ENCODE results near the gene JPH2. TPM values are rescaled to one million over a fixed set of nuclear protein-coding genes. Genes with fewer than 3 reads are reported as not detected.

The JPH2 gene
- total RNA-seq, 1 donor, result not detected

GRCh38 chr20:44166477-44166876, 20.5 kb downstream of the JPH2 start:
- no peaks in the 10 kb centered on the region for H3K4me1 ChIP-seq (ENCODE audit: insufficient read depth, low read length)
- H3K9me3 ChIP-seq (ENCODE audit: low read depth, low read length), result no peaks in the 10 kb centered on the region
- no peak overlapping the region for H3K4me3 ChIP-seq (ENCODE audit: low read length)
- H3K27me3 ChIP-seq (ENCODE audit: insufficient read depth, low read length), result peaks cover 3% of the 10 kb centered on the region

- H3K4me3 ChIP-seq (ENCODE audit: low read length), result no peak overlapping the region
- peaks cover 3% of the 10 kb centered on the region for H3K27me3 ChIP-seq (ENCODE audit: insufficient read depth, low read length)
- no peaks in the 10 kb centered on the region for H3K9me3 ChIP-seq (ENCODE audit: low read depth, low read length)
- no peaks in the 10 kb centered on the region for H3K4me1 ChIP-seq (ENCODE audit: insufficient read depth, low read length)
Observed at GRCh38 chr20:44166008-44166407, 21.0 kb downstream of the JPH2 start.

GRCh38 chr20:44160133-44160532, 26.9 kb downstream of the JPH2 start:
- H3K9me3 ChIP-seq (ENCODE audit: low read depth, low read length), result no peaks in the 10 kb centered on the region
- no peaks in the 10 kb centered on the region for H3K4me1 ChIP-seq (ENCODE audit: insufficient read depth, low read length)
- H3K4me3 ChIP-seq (ENCODE audit: low read length), result no peak overlapping the region
- no peaks in the 10 kb centered on the region for H3K27me3 ChIP-seq (ENCODE audit: insufficient read depth, low read length)

DNA sequence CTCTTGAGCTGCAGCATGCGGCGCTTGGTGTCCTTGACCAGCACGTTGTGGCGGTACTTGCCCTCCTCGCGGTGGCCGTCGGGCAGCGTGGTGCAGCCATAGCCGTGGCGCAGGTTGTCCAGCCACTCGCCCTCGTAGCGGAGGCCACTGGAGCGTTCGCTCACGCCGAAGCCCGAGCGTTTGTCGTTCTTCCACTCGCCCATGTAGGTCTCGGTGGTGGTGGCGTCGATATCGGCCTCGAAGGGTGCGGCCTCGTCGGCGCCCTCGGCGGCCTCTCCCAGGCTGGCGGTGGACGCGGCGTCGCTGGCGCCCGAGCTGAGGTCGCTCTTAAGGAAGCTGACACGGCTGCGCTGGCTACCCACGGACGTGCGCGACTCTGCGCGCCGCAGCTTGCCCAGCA, 27.3 kb downstream of the JPH2 start:
- Histone ChIP-seq H3K27me3 (ENCODE audit: insufficient read depth, low read length) (no peaks in the 10 kb centered on the region), H3K4me1 (ENCODE audit: insufficient read depth, low read length) (no peaks in the 10 kb centered on the region), H3K9me3 (ENCODE audit: low read depth, low read length) (no peaks in the 10 kb centered on the region), H3K4me3 (ENCODE audit: low read length) (no peak overlapping the region)

- Histone ChIP-seq H3K9me3 (ENCODE audit: low read depth, low read length) (no peaks in the 10 kb centered on the region), H3K4me1 (ENCODE audit: insufficient read depth, low read length) (no peaks in the 10 kb centered on the region), H3K4me3 (ENCODE audit: low read length) (no peak overlapping the region), H3K27me3 (ENCODE audit: insufficient read depth, low read length) (no peaks in the 10 kb centered on the region)
Observed at GRCh38 chr20:44159125-44159524, 27.9 kb downstream of the JPH2 start.

- Histone ChIP-seq H3K27me3 (ENCODE audit: insufficient read depth, low read length) (no peaks in the 10 kb centered on the region), H3K9me3 (ENCODE audit: low read depth, low read length) (no peaks in the 10 kb centered on the region), H3K4me1 (ENCODE audit: insufficient read depth, low read length) (no peaks in the 10 kb centered on the region), H3K4me3 (ENCODE audit: low read length) (no peak overlapping the region)
Observed at GRCh38 chr20:44157061-44157460, 29.9 kb downstream of the JPH2 start.

DNA sequence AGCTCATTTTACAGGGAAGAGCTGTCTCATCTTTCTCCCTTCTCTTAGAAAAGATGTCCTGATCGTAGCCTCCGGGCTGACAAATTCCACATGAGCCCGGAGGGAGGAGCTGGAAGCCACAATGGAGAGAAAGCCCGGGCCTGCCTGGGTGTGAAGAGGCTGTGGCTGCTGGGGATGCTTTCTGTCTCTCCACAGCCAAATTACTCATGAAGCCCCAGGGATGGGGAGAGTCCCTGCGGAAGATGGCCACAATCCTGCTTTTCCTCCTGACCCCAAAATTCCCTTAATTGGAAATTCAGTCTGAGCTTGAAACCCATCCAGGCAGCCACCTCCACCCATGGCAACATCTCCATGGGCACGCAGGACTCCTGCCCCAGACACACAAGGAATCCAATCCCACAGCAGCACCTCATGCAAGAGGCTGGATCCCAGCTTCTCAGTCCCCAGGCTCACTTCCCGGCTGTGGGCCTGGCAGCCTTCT, 32.4 kb downstream of the JPH2 start:
- H3K4me3 ChIP-seq (ENCODE audit: low read length), result no peak overlapping the region
- no peaks in the 10 kb centered on the region for H3K4me1 ChIP-seq (ENCODE audit: insufficient read depth, low read length)
- no peaks in the 10 kb centered on the region for H3K27me3 ChIP-seq (ENCODE audit: insufficient read depth, low read length)
- no peaks in the 10 kb centered on the region for H3K9me3 ChIP-seq (ENCODE audit: low read depth, low read length)

GRCh38 chr20:44153636-44154043, 33.3 kb downstream of the JPH2 start:
- Histone ChIP-seq H3K4me1 (ENCODE audit: insufficient read depth, low read length) (no peaks in the 10 kb centered on the region), H3K27me3 (ENCODE audit: insufficient read depth, low read length) (no peaks in the 10 kb centered on the region), H3K9me3 (ENCODE audit: low read depth, low read length) (no peaks in the 10 kb centered on the region), H3K4me3 (ENCODE audit: low read length) (no peak overlapping the region)

DNA sequence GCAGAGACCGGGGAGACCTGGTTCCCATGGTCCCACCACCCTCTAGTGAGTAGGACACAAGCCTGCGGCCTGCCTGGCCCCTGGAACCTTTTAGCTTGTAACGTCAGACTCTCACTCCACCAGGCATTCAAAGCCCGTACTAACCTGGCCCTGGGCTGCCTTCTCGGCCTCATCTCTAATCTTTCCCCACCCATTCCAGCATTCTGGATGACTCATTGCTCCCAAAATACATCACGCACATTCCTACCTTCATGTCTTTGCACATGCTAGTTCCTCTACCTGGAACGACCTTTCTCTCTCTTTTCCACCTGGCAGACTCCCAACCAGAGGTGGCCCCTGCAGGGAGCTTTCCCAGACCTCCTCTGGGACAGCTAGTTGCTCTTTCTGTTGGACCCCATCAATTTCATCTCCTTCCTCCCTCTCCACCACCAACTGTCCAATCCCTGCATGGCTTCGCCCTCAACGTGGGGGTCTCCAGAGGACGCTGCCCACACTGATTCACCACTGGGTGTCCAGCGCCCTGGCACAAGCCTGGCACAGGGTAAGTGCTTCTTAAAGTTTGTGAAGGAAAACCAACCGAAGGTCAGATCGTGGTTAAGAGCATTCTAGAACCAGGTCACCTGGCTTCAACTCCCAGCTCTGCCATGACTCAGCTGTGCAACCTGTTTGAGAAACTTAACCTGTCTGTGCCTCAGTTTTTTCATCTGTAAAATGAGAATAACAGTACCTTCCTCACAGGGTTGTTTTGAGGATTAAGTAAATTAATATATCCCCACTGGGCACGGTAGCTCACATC, 35.2 kb downstream of the JPH2 start:
- no peaks in the 10 kb centered on the region for H3K27me3 ChIP-seq (ENCODE audit: insufficient read depth, low read length)
- H3K4me3 ChIP-seq (ENCODE audit: low read length), result no peak overlapping the region
- H3K4me1 ChIP-seq (ENCODE audit: insufficient read depth, low read length), result no peaks in the 10 kb centered on the region
- H3K9me3 ChIP-seq (ENCODE audit: low read depth, low read length), result no peaks in the 10 kb centered on the region

- Histone ChIP-seq H3K27me3 (ENCODE audit: insufficient read depth, low read length) (no peaks in the 10 kb centered on the region), H3K4me1 (ENCODE audit: insufficient read depth, low read length) (no peaks in the 10 kb centered on the region)
Observed at GRCh38 chr20:44146272-44146671, 40.7 kb downstream of the JPH2 start.

DNA sequence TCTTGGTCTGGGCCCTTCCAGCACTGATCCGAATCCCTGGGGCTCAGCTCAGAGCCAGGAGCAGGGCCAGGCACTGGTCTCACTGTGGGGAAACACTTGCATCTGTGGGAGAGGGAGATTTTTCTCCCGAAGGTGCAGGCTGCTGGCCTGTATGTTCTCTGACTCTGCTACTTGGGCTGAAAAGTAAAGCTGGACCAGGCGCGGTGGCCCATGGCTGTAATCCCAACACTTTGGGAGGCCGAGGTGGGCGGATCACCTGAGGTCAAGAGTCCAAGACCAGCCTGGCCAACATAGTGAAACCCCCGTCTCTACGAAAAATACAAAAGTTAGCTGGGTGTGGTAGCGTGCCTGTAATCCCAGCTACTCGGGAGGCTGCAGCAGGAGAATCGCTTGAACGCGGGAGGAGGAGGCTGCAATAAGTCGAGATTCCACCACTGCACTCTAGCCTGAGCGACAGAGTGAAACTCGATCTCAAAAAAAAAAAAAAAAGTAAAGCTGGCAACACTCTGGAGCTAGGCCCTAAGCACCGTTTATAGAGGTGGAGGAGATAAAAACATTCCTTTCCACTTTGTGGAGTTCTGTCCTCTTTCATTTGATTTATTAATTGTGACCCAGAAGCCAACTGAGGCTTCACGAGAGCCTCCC, 41.7 kb downstream of the JPH2 start:
- H3K27me3 ChIP-seq (ENCODE audit: insufficient read depth, low read length), result no peaks in the 10 kb centered on the region
- H3K4me3 ChIP-seq (ENCODE audit: low read length), result no peak overlapping the region
- H3K4me1 ChIP-seq (ENCODE audit: insufficient read depth, low read length), result no peaks in the 10 kb centered on the region
- H3K9me3 ChIP-seq (ENCODE audit: low read depth, low read length), result no peaks in the 10 kb centered on the region

More at GRCh38 chr20:44146272-44146671, 40.7 kb downstream of the JPH2 start:
- Histone ChIP-seq H3K4me3 (ENCODE audit: low read length) (no peak overlapping the region), H3K9me3 (ENCODE audit: low read depth, low read length) (no peaks in the 10 kb centered on the region)

- Histone ChIP-seq H3K9me3 (ENCODE audit: low read depth, low read length) (no peaks in the 10 kb centered on the region), H3K4me1 (ENCODE audit: insufficient read depth, low read length) (no peaks in the 10 kb centered on the region), H3K4me3 (ENCODE audit: low read length) (no peak overlapping the region), H3K27me3 (ENCODE audit: insufficient read depth, low read length) (no peaks in the 10 kb centered on the region)
Observed at GRCh38 chr20:44143936-44144335, 43.1 kb downstream of the JPH2 start.

- no peaks in the 10 kb centered on the region for H3K27me3 ChIP-seq (ENCODE audit: insufficient read depth, low read length)
- H3K9me3 ChIP-seq (ENCODE audit: low read depth, low read length), result no peaks in the 10 kb centered on the region
- no peak overlapping the region for H3K4me3 ChIP-seq (ENCODE audit: low read length)
- no peaks in the 10 kb centered on the region for H3K4me1 ChIP-seq (ENCODE audit: insufficient read depth, low read length)
Observed at GRCh38 chr20:44142413-44142812, 44.6 kb downstream of the JPH2 start.

GRCh38 chr20:44141873-44142272, 45.1 kb downstream of the JPH2 start:
- H3K4me1 ChIP-seq (ENCODE audit: insufficient read depth, low read length), result no peaks in the 10 kb centered on the region
- H3K27me3 ChIP-seq (ENCODE audit: insufficient read depth, low read length), result no peaks in the 10 kb centered on the region
- no peak overlapping the region for H3K4me3 ChIP-seq (ENCODE audit: low read length)
- H3K9me3 ChIP-seq (ENCODE audit: low read depth, low read length), result no peaks in the 10 kb centered on the region

DNA sequence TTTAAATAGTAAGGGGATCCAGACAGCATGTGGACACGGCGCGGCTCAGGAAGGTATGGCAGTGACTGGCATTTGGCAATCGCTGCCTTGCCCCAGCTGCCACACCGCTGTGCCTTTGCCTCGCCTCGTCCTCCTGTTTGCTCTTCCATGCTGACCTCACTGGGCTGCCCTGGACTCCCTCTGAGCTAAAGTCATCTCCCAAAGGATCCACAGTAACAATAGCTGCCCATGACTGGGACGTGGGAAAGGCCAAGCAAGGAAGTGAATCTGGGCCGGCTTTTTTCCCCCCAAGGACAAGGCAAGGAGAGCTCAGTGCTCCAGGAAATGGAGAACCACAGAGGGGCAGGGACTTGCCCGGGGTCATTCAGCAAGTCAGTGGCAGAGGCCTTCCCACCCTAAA, 48.1 kb downstream of the JPH2 start:
- Histone ChIP-seq H3K9me3 (ENCODE audit: low read depth, low read length) (no peaks in the 10 kb centered on the region), H3K27me3 (ENCODE audit: insufficient read depth, low read length) (no peaks in the 10 kb centered on the region), H3K4me3 (ENCODE audit: low read length) (no peak overlapping the region), H3K4me1 (ENCODE audit: insufficient read depth, low read length) (no peaks in the 10 kb centered on the region)
